Activated CD4-positive, alpha-beta T cell treated with anti-CD3 and anti-CD28 coated beads, Interleukin-2, amount 50 U/mL, for 48 hours (primary cell): ENCODE data around the gene INPP4A.

Experiments used
- DNase-seq, 2 experiments: peaks; one replicate each; pipeline ENCODE4 v3.0.0-alpha.2; 2020

INPP4A gene

DNA sequence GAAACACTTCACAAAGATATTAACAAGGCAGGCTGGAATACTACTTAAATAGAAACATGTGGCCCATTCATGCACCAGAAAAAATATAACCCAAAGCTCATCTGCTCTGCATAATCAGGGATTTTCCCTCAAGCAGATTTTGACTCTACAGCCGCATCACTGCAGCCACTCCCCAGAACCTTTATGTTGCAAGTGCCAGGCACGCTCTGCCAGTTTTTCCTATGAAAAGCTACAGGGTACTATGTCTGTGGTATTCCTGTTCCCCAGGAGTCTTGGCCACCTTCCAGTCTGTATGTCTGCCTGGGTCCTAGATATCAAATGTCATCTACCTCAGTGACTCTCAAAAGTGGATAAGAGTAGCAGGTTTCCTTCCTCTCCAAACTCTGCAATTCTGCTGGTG, 159.9 kb downstream of the INPP4A start:
- DNase-seq, result no peak

DNA sequence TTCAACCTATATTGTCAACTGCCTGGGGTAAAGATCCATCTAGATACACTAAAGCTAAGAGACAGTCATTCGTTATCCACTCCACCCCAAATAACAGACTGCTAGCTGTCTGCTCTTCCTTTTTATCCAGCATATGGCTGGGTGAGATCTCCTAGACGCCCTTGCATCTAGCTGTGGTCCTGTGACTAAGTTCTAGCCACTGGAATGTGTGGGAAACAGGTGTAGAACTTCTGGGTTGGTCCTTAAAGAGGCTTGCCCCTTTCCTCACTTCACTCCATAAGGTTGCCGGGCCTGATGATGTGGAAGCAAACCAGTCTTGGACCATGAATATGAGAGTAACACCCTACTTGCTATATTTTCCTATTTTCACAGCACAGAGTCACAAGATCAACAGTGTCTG, 160.4 kb downstream of the INPP4A start:
- DNase-seq, result no peak

DNA sequence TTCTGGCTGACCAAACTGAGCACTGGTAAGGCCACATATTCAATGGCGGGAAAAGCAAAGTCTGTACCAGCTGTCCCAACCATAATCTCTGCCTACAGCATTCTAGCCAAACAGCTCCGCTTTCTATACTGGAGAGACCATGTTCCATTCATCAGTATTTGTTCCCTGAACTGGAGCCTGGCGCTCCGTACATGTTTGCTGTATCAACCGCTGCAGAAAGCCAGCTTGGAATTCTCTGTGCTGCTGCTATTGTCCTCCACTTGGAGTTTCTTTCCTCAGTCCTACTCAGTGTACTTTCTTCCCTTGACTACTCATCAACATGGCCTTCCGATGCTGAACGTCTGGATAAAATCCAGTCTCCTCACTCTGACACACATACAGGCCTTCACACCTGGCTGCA, 161.8 kb downstream of the INPP4A start:
- no peak for DNase-seq

DNA sequence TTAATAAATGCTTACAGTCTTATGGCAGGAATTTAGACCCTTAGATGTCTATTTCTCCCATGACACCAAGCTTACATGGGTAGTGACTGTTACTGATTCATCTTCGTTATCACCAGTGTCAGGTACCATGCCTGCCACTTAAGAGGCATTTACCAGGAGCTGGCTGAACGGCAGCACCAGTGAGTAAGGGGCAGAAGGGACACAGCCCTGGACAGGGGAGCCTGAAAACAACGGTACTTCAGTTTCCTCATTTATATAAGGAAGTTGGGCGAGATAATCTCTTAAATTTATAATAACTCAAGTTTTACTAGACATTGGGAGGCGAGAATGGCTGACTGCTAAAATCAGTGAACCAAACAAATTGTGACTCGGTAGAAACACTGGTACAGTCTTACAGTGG, 162.4 kb downstream of the INPP4A start:
- DNase-seq, result no peak

DNA sequence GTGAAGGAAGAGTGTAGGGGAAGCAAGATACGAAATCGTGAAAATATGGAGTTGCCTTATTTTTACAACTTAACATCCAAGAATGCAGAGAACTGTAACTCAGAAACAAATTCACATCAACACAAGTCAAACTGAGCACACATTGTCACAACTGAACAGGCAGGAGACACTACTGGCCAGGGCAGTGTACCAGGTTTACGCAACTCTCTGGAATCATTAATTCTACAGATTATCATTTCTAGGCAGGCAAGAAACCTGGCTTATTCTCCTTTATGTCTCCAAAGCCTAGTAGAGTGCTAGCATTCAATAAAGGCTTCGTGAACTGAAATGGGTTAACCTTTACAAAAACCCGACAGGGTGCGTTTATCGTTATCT, 163.1 kb downstream of the INPP4A start:
- no peak for DNase-seq

DNA sequence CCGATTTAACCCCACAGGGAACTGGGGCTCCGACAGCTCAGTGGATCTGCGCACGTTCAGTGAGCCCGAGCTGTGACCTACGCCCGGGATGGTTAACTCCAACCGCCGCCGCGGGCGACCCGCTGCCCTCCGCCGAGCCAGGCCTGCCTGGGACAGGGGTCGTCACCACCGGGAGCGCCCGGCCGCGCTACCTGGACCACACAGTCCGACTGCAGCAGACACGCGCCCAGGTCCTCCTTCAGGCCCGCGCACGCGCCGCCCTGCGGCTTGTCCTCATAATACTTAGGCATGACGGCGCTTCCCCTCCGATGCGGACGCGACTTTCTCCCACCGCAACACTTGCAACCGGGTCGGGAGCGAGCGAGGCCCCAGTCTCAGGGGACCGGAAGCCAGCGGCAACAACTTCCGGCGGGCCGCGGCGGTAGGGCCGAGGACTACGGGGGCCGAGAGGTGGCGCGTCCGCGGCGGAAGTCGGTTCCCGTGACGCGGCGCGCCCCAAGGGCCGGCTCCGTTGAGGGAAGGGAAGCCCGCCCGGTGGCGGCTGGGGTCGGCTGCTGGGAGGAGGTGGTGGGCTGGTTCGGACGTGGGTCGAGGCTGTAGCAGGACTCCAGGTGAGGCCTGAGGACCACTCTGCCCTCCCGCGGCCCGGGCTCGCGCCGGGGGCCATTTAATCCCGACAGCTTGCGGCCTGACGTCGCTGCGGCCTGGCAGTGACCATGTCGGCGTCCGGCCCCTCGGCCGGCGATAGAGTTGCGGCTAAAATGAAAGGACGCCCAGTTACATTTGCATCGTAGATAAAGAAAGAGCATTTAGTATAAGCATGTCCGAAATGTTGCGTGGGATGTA, 163.7 kb downstream of the INPP4A start, which contains the start of the genes COA5 and UNC50:
TSS of gene COA5 (minus strand) at position 397 of the 846 bp plus-strand sequence. CDS start at position 290, 107 bp downstream.
TSS of gene UNC50 (plus strand) at position 474 of the 846 bp plus-strand sequence. CDS start 1,171 bp downstream, outside the sequence.
- peak; percentile 93 for DNase-seq

DNA sequence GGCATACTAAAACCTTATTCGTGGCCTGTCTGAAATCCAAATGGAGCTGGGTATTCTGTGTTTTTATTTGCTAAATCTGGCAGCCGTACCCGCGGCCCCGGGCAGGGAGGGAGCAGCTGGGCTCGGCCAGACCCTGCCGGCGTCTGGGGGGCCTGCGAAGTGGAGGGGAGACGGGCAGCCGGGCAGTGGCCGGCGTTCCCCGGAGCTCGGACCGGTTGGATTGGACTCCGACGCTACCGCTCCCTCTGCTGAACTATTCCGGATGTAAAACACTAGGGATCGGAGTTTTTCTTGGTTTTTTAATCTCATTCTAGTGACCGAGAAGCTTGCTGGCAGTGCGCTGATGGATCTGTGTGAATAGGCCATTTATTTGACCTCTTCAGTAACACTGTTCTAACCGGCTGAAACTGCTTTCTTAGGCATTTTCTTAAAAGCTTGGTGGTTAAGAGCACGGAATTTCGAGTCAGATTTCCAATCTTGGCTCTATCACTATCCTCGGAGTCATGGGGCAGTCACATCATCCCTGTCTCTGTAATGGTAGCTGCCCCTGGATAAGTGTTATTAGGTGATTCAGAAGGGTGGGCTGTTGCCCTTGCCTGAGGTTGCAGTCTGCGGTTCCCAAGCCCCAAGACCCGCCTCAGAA, 164.4 kb downstream of the INPP4A start:
- peak in 1 of 2 experiments; percentile 9 for DNase-seq

DNA sequence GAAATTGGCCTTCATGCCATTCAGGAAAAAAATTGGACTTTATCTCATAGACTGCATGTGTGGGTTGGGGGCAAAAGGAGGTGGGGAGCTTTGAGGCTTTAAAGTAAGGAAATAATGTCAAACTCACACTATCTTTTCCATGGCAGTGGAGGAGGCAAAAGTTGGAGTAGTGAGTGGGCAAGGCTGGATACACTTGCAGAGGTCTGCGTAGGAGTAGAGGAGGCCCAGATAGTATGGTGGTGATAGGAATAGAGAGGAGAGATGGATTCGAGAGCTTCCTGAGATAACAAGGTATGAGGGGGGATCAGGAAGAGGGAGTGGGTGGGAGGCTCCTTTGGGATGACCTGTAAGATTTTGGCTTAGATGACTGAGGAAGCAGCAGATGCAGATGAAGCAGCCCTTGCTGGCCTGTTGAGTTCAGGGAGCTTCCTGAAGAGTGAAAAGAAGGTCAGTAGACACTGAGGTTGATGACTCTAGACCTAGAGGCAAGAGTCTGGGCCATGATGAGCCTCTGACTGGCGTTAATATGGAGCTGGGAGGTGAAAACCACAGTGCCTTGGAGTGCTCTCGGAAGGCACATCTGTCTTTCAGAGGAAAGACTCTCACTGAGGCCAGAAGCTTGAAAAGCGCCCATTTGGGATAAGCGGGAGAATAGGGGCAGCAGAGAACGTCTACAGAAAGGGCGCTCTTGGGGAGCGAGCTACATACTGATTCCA, 169.5 kb downstream of the INPP4A start:
- no peak for DNase-seq

DNA sequence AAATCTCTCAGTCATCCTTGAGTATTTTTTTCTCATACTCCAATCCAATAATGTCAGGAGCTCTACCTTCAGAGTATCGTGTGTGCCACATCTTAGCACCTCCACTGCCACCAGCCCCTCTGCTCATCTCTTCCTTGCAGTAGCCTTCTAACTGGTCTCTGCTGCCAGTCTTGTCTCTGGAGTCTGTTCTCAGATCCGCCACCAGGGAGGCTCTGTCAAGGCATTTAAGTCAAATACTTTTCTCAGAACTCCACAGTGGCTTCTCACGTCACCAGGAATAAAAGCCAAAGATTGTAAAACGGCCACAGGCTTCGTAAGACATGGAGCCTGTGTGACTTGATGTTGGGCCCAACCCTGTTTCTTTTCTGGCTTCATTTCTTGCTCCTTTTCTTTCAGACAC, 170.8 kb downstream of the INPP4A start:
- DNase-seq, result no peak

DNA sequence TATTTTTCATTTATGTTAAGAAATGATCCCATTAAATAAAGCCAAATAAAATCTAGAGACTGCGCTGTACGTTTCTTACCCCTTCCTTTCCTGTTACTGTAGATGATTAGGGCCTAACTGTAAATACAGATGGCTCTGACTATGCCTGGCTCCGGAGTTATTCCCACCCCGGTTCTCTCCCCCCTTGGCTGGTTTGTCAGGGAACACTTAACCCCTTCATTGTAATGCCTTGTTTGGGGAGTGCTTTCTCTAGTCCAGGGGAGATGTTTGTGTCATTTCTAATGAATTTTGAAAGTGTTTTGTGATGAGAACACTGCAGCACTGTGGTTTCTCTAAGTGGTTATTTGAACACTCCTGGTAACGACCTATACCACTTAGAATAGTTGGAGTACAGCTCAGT, 172.5 kb downstream of the INPP4A start:
- DNase-seq, result no peak

DNA sequence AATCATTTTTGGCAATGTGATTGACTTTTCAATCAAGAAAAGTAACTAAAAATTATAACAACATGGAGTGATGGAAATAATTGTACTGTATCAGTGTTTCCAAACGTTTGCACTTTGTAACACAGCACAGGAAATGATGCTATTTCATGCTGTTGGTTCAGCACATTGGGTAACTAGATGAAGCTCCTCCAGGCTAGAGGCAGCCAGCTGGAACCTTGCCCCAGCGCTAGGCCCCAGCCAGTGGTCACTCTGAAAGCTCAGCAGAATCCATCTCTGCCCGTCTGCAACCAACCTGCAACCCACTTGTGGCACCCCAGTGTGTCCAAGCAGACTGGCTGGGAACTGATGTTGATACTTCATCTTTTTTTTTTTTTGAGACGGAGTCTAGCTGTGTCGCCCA, 179.0 kb downstream of the INPP4A start:
- no peak for DNase-seq

DNA sequence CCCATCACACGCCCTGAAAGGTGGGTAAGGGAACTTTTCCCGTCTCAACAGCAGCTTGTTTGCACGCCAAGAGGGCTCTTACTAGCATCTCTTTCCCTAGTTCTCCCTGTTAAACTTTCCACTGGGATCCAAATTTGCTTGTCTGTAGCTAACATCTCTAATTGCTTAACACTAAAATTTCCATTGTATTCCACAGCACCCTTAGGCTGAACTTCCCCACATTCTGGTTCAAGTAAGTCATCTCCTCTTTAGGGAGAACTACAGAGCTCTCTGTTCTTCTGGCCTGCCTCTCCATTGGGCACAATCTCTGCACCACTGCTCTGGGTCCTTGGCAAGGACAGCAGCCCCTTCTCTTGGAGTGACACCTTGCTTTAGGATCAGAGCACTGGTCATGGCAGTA, 187.7 kb downstream of the INPP4A start:
- no peak for DNase-seq

DNA sequence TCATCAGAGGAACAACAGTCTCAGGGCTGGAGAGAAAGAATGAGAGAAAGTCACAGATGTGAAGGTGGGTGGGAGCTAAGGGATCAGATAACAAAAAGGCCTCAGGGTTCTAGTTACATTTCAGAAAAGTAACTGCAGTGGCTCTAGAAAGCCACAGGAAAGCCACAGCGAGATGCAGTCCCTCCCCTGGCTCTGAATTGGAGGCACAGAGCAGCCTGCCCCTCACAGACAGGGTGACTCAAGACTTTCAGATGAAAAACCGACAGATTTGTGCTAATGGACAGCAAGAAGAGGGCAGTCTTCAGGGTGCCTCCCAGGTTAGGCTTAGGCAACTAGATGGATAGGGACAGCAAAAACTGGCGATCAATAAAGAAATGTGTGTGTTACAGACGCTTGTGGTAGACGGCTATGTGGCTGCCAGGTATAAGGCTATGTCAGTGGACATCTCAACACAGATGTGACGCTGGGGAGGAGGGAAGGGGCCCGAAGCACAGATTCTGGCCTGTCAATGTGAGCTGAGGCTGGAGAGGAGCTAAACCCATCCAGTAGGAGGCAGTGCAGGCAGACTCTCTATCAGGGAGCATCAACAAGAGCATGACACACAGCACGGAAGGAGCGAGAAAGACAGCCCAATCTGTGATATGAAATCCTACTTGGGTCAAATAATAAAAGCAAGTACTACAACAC, 189.9 kb downstream of the INPP4A start:
- peak; percentile 62 to 72 for DNase-seq

DNA sequence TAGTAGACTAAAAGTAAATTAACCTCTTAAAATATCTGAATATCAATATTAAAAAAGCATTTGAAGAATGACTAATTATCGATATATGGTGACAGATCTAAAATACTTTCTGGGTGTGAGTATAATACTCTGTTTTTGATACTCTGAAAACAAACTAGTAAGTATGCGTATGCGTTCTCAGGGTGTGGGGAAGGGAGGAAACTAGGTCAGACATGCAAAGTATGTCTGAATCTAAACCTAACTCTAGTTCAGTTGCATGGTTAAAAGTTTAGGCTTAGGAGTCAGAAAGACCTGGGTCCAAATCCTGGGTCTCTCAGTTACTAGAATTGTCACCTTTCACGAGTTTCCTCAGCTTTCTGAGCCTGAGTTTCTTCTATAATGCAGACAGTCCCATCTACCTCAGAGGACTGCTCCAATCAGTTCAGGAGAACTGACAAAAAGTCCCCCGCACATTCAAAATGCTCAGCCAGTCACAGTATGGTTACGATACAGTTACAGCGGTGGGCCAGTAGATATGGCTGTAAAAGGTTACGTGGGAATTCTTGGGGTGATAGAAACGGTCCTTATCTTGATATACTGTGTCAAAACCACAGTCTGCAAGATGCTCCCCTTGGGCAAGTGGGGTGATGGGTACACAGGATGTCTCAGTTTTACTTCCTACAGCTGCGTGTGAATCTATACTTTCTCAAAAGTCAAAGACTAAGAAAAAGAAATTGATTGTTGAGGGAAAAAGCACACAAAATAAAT, 192.9 kb downstream of the INPP4A start:
- peak; percentile 36 to 62 for DNase-seq

DNA sequence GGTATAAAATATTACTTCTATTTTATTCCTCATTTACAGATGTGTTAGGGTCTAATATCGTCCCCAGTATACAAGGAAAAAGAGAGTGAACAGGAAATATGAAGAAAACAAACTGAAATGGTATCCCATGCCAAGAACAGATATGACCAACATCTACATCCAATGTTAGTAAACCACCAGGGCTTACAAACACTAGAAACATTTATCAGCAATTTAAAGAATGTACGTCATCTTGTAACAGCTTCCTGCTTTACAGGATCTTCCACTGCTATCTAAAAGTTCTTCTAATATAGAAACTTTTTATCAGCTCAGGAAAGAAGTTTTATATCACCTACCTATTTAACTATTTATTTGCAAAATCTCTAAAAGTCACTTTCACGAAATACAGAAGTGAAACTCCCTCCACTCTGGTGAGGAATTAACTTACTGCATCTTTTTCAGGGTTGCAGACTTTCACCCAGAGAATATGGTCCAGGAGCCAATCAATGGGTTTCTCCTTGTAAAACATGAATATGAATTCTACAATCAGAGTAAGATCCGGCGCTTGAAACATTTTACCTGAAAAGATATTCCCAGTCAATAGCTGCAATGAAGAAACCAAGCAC, 198.9 kb downstream of the INPP4A start:
- DNase-seq, result no peak
